ENCODE measurements around the gene ARHGEF25.
"Not testable (repeated sequence)": the region's sequence is repeated elsewhere in the genome, so short reads cannot be mapped to it uniquely, and the experiment has no call there.

ARHGEF25 gene

GRCh38 chr12:57632073-57632957 lies 21.1 kb downstream of the ARHGEF25 start:
- peak overlapping the region; percentile 83 for H3K9ac ChIP-seq (ENCODE audit: insufficient read length)
- H3K27ac ChIP-seq, result no peak overlapping the region
- peak overlapping the region; percentile 91 for H3K4me3 ChIP-seq
- H3K36me3 ChIP-seq (ENCODE audit: insufficient read depth, low read length), result no peaks in the 10 kb centered on the region; the same call in 1 of the 2 replicates
- H3K9me3 ChIP-seq (ENCODE audit: low read depth, low read length), result no peaks in the 10 kb centered on the region
- DNase-seq (ENCODE audit: low read depth, low spot score), result no peak
- TF ChIP-seq FOXP2 (optimal IDR thresholded peaks at IDR 0.05; ENCODE audit: control extremely low read depth, extremely low read length, insufficient read depth) (no peak), EZH2 (IDR thresholded peaks at IDR 0.05) (no peak), POLR2AphosphoS5 (IDR thresholded peaks at IDR 0.05; ENCODE audit: borderline replicate concordance, low read depth, low read length) (no peak)

GRCh38 chr12:57632958-57633840 lies 22.0 kb downstream of the ARHGEF25 start, which contains the start of gene B4GALNT1:
B4GALNT1 (minus strand) TSS chr12:57633201; CDS start chr12:57632132, 1,069 bp downstream.
- Histone ChIP-seq H3K9me3 (ENCODE audit: low read depth, low read length) (no peaks in the 10 kb centered on the region), H3K36me3 (ENCODE audit: insufficient read depth, low read length) (no peaks in the 10 kb centered on the region; the same call in 1 of the 2 replicates), H3K9ac (ENCODE audit: insufficient read length) (peak within 1 kb of the TSS; percentile 83), H3K4me3 (peak within 1 kb of the TSS; percentile 91), H3K27ac (no peak within 1 kb of the TSS)
- no peak for DNase-seq (ENCODE audit: low read depth, low spot score)
- TF ChIP-seq EZH2 (IDR thresholded peaks at IDR 0.05), result no peak
- TF ChIP-seq FOXP2 (optimal IDR thresholded peaks at IDR 0.05; ENCODE audit: control extremely low read depth, extremely low read length, insufficient read depth), result peak; percentile 39
- TF ChIP-seq POLR2AphosphoS5 (IDR thresholded peaks at IDR 0.05; ENCODE audit: borderline replicate concordance, low read depth, low read length), result no peak

GRCh38 chr12:57636731-57637130 lies 25.5 kb downstream of the ARHGEF25 start:
- H3K27ac ChIP-seq; H3K36me3 ChIP-seq (ENCODE audit: insufficient read depth, low read length); H3K9ac ChIP-seq (ENCODE audit: insufficient read length); H3K9me3 ChIP-seq (ENCODE audit: low read depth, low read length); DNase-seq (ENCODE audit: low read depth, low spot score); H3K4me3 ChIP-seq: not testable (repeated sequence)

- Histone ChIP-seq H3K36me3 (ENCODE audit: insufficient read depth, low read length) (no peaks in the 10 kb centered on the region), H3K9ac (ENCODE audit: insufficient read length) (no peak overlapping the region), H3K4me3 (no peak overlapping the region), H3K27ac (no peak overlapping the region), H3K9me3 (ENCODE audit: low read depth, low read length) (no peaks in the 10 kb centered on the region)
- no peak for DNase-seq (ENCODE audit: low read depth, low spot score)
- TF ChIP-seq FOXP2 (optimal IDR thresholded peaks at IDR 0.05; ENCODE audit: control extremely low read depth, extremely low read length, insufficient read depth) (no peak), POLR2AphosphoS5 (IDR thresholded peaks at IDR 0.05; ENCODE audit: borderline replicate concordance, low read depth, low read length) (no peak), EZH2 (IDR thresholded peaks at IDR 0.05) (no peak)
Observed at GRCh38 chr12:57637364-57637763, 26.1 kb downstream of the ARHGEF25 start.

GRCh38 chr12:57638096-57638495 lies 26.9 kb downstream of the ARHGEF25 start:
- DNase-seq (ENCODE audit: low read depth, low spot score), result no peak
- Histone ChIP-seq H3K9me3 (ENCODE audit: low read depth, low read length) (no peaks in the 10 kb centered on the region), H3K27ac (no peak overlapping the region), H3K36me3 (ENCODE audit: insufficient read depth, low read length) (no peaks in the 10 kb centered on the region), H3K4me3 (no peak overlapping the region), H3K9ac (ENCODE audit: insufficient read length) (no peak overlapping the region)
- TF ChIP-seq POLR2AphosphoS5 (IDR thresholded peaks at IDR 0.05; ENCODE audit: borderline replicate concordance, low read depth, low read length), result no peak
- no peak for TF ChIP-seq FOXP2 (optimal IDR thresholded peaks at IDR 0.05; ENCODE audit: control extremely low read depth, extremely low read length, insufficient read depth)
- no peak for TF ChIP-seq EZH2 (IDR thresholded peaks at IDR 0.05)

- H3K4me3 ChIP-seq, result no peak overlapping the region
- no peaks in the 10 kb centered on the region for H3K9me3 ChIP-seq (ENCODE audit: low read depth, low read length)
- DNase-seq (ENCODE audit: low read depth, low spot score), result no peak
- TF ChIP-seq FOXP2 (optimal IDR thresholded peaks at IDR 0.05; ENCODE audit: control extremely low read depth, extremely low read length, insufficient read depth) (no peak), EZH2 (IDR thresholded peaks at IDR 0.05) (no peak), POLR2AphosphoS5 (IDR thresholded peaks at IDR 0.05; ENCODE audit: borderline replicate concordance, low read depth, low read length) (no peak)
- no peak overlapping the region for H3K27ac ChIP-seq
- H3K36me3 ChIP-seq (ENCODE audit: insufficient read depth, low read length), result no peaks in the 10 kb centered on the region
- H3K9ac ChIP-seq (ENCODE audit: insufficient read length), result no peak overlapping the region
Observed at GRCh38 chr12:57640175-57641042, 29.2 kb downstream of the ARHGEF25 start.

- no peak overlapping the region for H3K27ac ChIP-seq
- TF ChIP-seq EZH2 (IDR thresholded peaks at IDR 0.05) (no peak), FOXP2 (optimal IDR thresholded peaks at IDR 0.05; ENCODE audit: control extremely low read depth, extremely low read length, insufficient read depth) (no peak), POLR2AphosphoS5 (IDR thresholded peaks at IDR 0.05; ENCODE audit: borderline replicate concordance, low read depth, low read length) (no peak)
- H3K9me3 ChIP-seq (ENCODE audit: low read depth, low read length), result no peaks in the 10 kb centered on the region; the same call in 1 of the 2 replicates
- no peak overlapping the region for H3K9ac ChIP-seq (ENCODE audit: insufficient read length)
- no peak overlapping the region for H3K4me3 ChIP-seq
- no peak for DNase-seq (ENCODE audit: low read depth, low spot score)
- H3K36me3 ChIP-seq (ENCODE audit: insufficient read depth, low read length), result no peaks in the 10 kb centered on the region
Observed at GRCh38 chr12:57641699-57642442, 30.6 kb downstream of the ARHGEF25 start.

- H3K9me3 ChIP-seq (ENCODE audit: low read depth, low read length); H3K36me3 ChIP-seq (ENCODE audit: insufficient read depth, low read length); H3K27ac ChIP-seq; DNase-seq (ENCODE audit: low read depth, low spot score); H3K9ac ChIP-seq (ENCODE audit: insufficient read length); H3K4me3 ChIP-seq: not testable (repeated sequence)
Observed at GRCh38 chr12:57645990-57646658, 34.9 kb downstream of the ARHGEF25 start.

- H3K4me3 ChIP-seq; H3K9ac ChIP-seq (ENCODE audit: insufficient read length); H3K36me3 ChIP-seq (ENCODE audit: insufficient read depth, low read length); DNase-seq (ENCODE audit: low read depth, low spot score); H3K9me3 ChIP-seq (ENCODE audit: low read depth, low read length); H3K27ac ChIP-seq: not testable (repeated sequence)
Observed at GRCh38 chr12:57646659-57647049, 35.4 kb downstream of the ARHGEF25 start.
